Measurements from ENCODE around the gene SBK1.
"Not testable (repeated sequence)": the region's sequence is repeated elsewhere in the genome, so short reads cannot be mapped to it uniquely, and the experiment has no call there.

The SBK1 gene

GRCh38 chr16:28324235-28324886 is 32.0 kb downstream of the SBK1 start:
- no peak for DNase-seq (ENCODE audit: low read depth)
- no peak overlapping the region for H3K4me3 ChIP-seq (ENCODE audit: low read depth, low read length)

- DNase-seq (ENCODE audit: low read depth): no peak
- H3K4me3 ChIP-seq (ENCODE audit: low read depth, low read length): no peak overlapping the region
Observed at GRCh38 chr16:28324887-28325279, 32.6 kb downstream of the SBK1 start.

- no peak overlapping the region for H3K4me3 ChIP-seq (ENCODE audit: low read depth, low read length)
- DNase-seq (ENCODE audit: low read depth): no peak
Observed at GRCh38 chr16:28326881-28327610, 34.7 kb downstream of the SBK1 start.

GRCh38 chr16:28330232-28330631 is 37.9 kb downstream of the SBK1 start:
- H3K4me3 ChIP-seq (ENCODE audit: low read depth, low read length); DNase-seq (ENCODE audit: low read depth): not testable (repeated sequence)

GRCh38 chr16:28330981-28331380 is 38.7 kb downstream of the SBK1 start:
- DNase-seq (ENCODE audit: low read depth): not testable (repeated sequence)

GRCh38 chr16:28332632-28333031 is 40.3 kb downstream of the SBK1 start:
- not testable (repeated sequence) for DNase-seq (ENCODE audit: low read depth)

More at GRCh38 chr16:28330981-28331380, 38.7 kb downstream of the SBK1 start:
- H3K4me3 ChIP-seq (ENCODE audit: low read depth, low read length): not testable (repeated sequence)

GRCh38 chr16:28335678-28336077 is 43.4 kb downstream of the SBK1 start:
- not testable (repeated sequence) for DNase-seq (ENCODE audit: low read depth); H3K4me3 ChIP-seq (ENCODE audit: low read depth, low read length)

More at GRCh38 chr16:28332632-28333031, 40.3 kb downstream of the SBK1 start:
- H3K4me3 ChIP-seq (ENCODE audit: low read depth, low read length): not testable (repeated sequence)

GRCh38 chr16:28336940-28337710 is 44.8 kb downstream of the SBK1 start:
- DNase-seq (ENCODE audit: low read depth); H3K4me3 ChIP-seq (ENCODE audit: low read depth, low read length): not testable (repeated sequence)

- H3K4me3 ChIP-seq (ENCODE audit: low read depth, low read length); DNase-seq (ENCODE audit: low read depth): not testable (repeated sequence)
Observed at GRCh38 chr16:28338230-28338629, 45.9 kb downstream of the SBK1 start.

GRCh38 chr16:28362600-28362999 is 70.3 kb downstream of the SBK1 start:
- not testable (repeated sequence) for H3K4me3 ChIP-seq (ENCODE audit: low read depth, low read length); DNase-seq (ENCODE audit: low read depth)

- DNase-seq (ENCODE audit: low read depth); H3K4me3 ChIP-seq (ENCODE audit: low read depth, low read length): not testable (repeated sequence)
Observed at GRCh38 chr16:28363408-28363807, 71.1 kb downstream of the SBK1 start, which contains the start of gene NPIPB6. Gene NPIPB6 (minus strand): TSS chr16:28363508. CDS start chr16:28362822, 686 bp downstream.

- not testable (repeated sequence) for DNase-seq (ENCODE audit: low read depth); H3K4me3 ChIP-seq (ENCODE audit: low read depth, low read length)
Observed at GRCh38 chr16:28364268-28365173, 72.2 kb downstream of the SBK1 start.

GRCh38 chr16:28367926-28368325 is 75.6 kb downstream of the SBK1 start:
- not testable (repeated sequence) for H3K4me3 ChIP-seq (ENCODE audit: low read depth, low read length); DNase-seq (ENCODE audit: low read depth)
